K562 (cell line): ENCODE results near the gene MRPL58. TPM values are rescaled to one million over a fixed set of nuclear protein-coding genes. Genes with fewer than 3 reads are reported as not detected.
A peak's percentile ranks its signal among the peaks of the same experiment; 100 is the strongest.

Experiments
- DPF2 ChIP-seq: fragments of 450-650 bp; IDR thresholded peaks from 2 replicates; pipeline ENCODE4 v1.6.1; 2016
- FOXA3 ChIP-seq, 2 experiments: fragments of 450-650 bp in 1 of 2; sonication (generic) in 1 of 2; formaldehyde crosslinking; IDR thresholded peaks in 1 of 2; conservative IDR thresholded peaks in 1 of 2; 2 replicates each; pipeline versions ENCODE4 v1.4.0 to v1.8.0; 2020 to 2022; ENCODE audit warnings: mild to moderate bottlenecking in 2 of 2, missing genetic modification reagents in 1 of 2
- L3MBTL2 ChIP-seq: fragments of 450-650 bp; IDR thresholded peaks from 2 replicates; pipeline ENCODE4 v1.6.1; 2016; ENCODE audit warnings: mild to moderate bottlenecking, moderate library complexity
- NBN ChIP-seq: fragments of 450-650 bp; IDR thresholded peaks from 2 replicates; pipeline ENCODE4 v1.6.1; 2016; ENCODE audit warnings: low read depth, mild to moderate bottlenecking
- PHTF2 ChIP-seq: fragments of 250-450 bp; sonication (Bioruptor Pico); IDR thresholded peaks from 2 replicates; pipeline ENCODE4 v1.5.0; 2021; ENCODE audit warnings: mild to moderate bottlenecking
- RCOR1 ChIP-seq, 2 experiments: IDR thresholded peaks; 2 replicates each; pipeline ENCODE4 v1.6.1; 2012; ENCODE audit warnings: low read depth in 2 of 2, low read length in 2 of 2, borderline replicate concordance in 1 of 2, improper control_type of control experiment in 1 of 2
- SRSF9 ChIP-seq: fragments of 200-400 bp; formaldehyde crosslinking; IDR thresholded peaks from 2 replicates; pipeline ENCODE4 v1.6.1; 2017; ENCODE audit warnings: low read depth, low read length, borderline replicate concordance
- SUPT5H ChIP-seq: fragments of 450-650 bp; IDR thresholded peaks from 2 replicates; pipeline ENCODE4 v1.6.1; 2016
- ZBTB17 ChIP-seq: fragments of 450-650 bp; formaldehyde crosslinking; IDR thresholded peaks from 2 replicates; pipeline ENCODE4 v1.4.0; 2020; ENCODE audit warnings: mild to moderate bottlenecking
- ZNF57 ChIP-seq: fragments of 450-650 bp; formaldehyde crosslinking; IDR thresholded peaks from 2 replicates; pipeline ENCODE4 v1.4.0; 2020; ENCODE audit warnings: mild to moderate bottlenecking, moderate library complexity
- ZNF589 ChIP-seq: fragments of 200-800 bp; sonication (Bioruptor generic); IDR thresholded peaks from 2 replicates; pipeline ENCODE4 v1.6.1; 2016; ENCODE audit warnings: low read depth, missing genetic modification characterization, missing compliant biosample characterization
- ZNF830 ChIP-seq: fragments of 250-450 bp; sonication (Bioruptor Pico); IDR thresholded peaks from 2 replicates; pipeline ENCODE4 v1.5.0; 2021; ENCODE audit warnings: mild to moderate bottlenecking
- polyA plus RNA-seq, 8 experiments: library from polyadenylated mRNA; depleted of rRNA in 4 of 8; stranded (reverse) in 5 of 8; unstranded in 3 of 8; fragments of >200 nt; fragmentation: Nextera tagmentation in 2 of 8; fragmentation: Illumina TruSeq in 1 of 8; extraction: Ambion mirVana in 2 of 8; extraction: Trizol in 1 of 8; gene quantifications; 2 replicates each; pipeline versions ENCODE4 v1.2.1 to v1.2.3, GENCODE V29; 2011 to 2014; ENCODE audit warnings: inconsistent platforms in 1 of 8, missing spikeins in 1 of 8
- total RNA-seq, 7 experiments: library from RNA; depleted of rRNA in 6 of 7; stranded (reverse); fragments of >200 nt in 6 of 7; fragmentation: Illumina TruSeq in 2 of 7; extraction: Trizol in 2 of 7; gene quantifications; 2 replicates each; pipeline versions ENCODE4 v1.2.1 to v1.2.3, GENCODE V29; 2011 to 2021; ENCODE audit warnings: low replicate concordance in 1 of 7
- TF ChIP-seq, protein P1 (sequence below): fragments of 200-400 bp; formaldehyde crosslinking; IDR thresholded peaks from 2 replicates; pipeline ENCODE4 v1.6.1; 2017; ENCODE audit warnings: mild to moderate bottlenecking, low read depth, low read length, moderate library complexity
- TF ChIP-seq, protein P2 (sequence below): sonication (generic); formaldehyde crosslinking; IDR thresholded peaks from 2 replicates; pipeline ENCODE4 v1.8.0; 2022; ENCODE audit warnings: mild to moderate bottlenecking, missing genetic modification reagents
- TF ChIP-seq, protein P3 (sequence below), 2 experiments: fragments of 450-650 bp; IDR thresholded peaks; 2 replicates each; pipeline ENCODE4 v1.6.1; 2018; ENCODE audit warnings: mild to moderate bottlenecking in 2 of 2, low read depth in 1 of 2; ENCODE audit not compliant: partially characterized antibody in 2 of 2
- TF ChIP-seq, protein P4 (sequence below), 2 experiments: fragments of 450-650 bp in 1 of 2; sonication (generic) in 1 of 2; formaldehyde crosslinking in 1 of 2; IDR thresholded peaks in 1 of 2; conservative IDR thresholded peaks in 1 of 2; 2 replicates each; pipeline versions ENCODE4 v1.6.1 to v1.8.1; 2016 to 2023; ENCODE audit warnings: mild to moderate bottlenecking in 2 of 2, moderate library complexity in 2 of 2, inconsistent platforms in 1 of 2, missing genetic modification reagents in 1 of 2

MRPL58 gene
- total and polyA plus RNA-seq, 9 of the 15 experiments (the other 6 are each of a cell fraction or from before 2014, with no cell fraction given) = 30.8 to 107 (median 72.4) TPM

DNA sequence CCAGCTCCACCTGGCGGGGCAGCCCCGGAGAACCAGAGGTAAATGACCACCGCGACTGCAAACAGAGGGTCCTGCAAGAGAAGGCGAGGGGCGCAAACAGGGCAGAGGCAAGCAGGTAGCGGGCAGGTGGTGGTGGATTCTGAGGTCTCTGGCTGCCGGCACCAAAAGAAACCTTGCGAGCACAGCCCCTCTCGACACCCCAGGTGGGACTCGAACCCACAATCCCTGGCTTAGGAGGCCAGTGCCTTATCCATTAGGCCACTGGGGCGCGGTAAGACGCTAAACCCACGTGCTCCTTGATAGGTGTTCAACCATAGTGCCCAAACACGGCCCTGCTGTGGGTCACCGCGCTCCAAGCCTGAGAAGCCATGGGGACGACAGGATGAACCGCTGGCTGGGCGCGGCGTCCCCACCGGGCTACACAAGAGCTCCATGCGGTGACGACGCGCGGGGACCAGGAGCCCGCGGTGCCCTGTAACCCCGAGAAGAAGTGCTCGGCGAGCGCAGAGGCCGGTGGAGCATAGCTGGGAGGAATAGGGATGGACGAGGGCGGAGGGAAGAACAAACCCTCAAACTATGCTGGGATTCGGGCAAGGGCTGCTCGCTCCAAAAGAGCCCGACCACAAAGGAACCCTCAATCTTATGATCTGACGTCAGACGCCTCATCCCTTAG lies 21.9 kb downstream of the MRPL58 start (continued):
- TF ChIP-seq, protein P1, sequence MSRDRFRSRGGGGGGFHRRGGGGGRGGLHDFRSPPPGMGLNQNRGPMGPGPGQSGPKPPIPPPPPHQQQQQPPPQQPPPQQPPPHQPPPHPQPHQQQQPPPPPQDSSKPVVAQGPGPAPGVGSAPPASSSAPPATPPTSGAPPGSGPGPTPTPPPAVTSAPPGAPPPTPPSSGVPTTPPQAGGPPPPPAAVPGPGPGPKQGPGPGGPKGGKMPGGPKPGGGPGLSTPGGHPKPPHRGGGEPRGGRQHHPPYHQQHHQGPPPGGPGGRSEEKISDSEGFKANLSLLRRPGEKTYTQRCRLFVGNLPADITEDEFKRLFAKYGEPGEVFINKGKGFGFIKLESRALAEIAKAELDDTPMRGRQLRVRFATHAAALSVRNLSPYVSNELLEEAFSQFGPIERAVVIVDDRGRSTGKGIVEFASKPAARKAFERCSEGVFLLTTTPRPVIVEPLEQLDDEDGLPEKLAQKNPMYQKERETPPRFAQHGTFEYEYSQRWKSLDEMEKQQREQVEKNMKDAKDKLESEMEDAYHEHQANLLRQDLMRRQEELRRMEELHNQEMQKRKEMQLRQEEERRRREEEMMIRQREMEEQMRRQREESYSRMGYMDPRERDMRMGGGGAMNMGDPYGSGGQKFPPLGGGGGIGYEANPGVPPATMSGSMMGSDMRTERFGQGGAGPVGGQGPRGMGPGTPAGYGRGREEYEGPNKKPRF = no peak
- TF ChIP-seq PHTF2 (CRISPR knock-in tag) = no peak
- TF ChIP-seq FOXA3 (CRISPR knock-in tag; conservative IDR thresholded peaks at IDR 0.05 in 1 of 2, IDR thresholded peaks at IDR 0.05 in 1 of 2) = peak in 1 of 2 experiments; percentile 86; a peak in 2 of 4 replicates
- TF ChIP-seq NBN = peak; percentile 47
- peak; percentile 89 for TF ChIP-seq L3MBTL2
- TF ChIP-seq ZNF830 = no peak
- peak; percentile 18; the same call in 1 of the 2 replicates for TF ChIP-seq ZBTB17 (CRISPR knock-in tag)
- 0 out of 2 replicates have a peak, but pooled peaks have one; percentile 27 for TF ChIP-seq ZNF589 (CRISPR knock-in tag)
- TF ChIP-seq, protein P2, sequence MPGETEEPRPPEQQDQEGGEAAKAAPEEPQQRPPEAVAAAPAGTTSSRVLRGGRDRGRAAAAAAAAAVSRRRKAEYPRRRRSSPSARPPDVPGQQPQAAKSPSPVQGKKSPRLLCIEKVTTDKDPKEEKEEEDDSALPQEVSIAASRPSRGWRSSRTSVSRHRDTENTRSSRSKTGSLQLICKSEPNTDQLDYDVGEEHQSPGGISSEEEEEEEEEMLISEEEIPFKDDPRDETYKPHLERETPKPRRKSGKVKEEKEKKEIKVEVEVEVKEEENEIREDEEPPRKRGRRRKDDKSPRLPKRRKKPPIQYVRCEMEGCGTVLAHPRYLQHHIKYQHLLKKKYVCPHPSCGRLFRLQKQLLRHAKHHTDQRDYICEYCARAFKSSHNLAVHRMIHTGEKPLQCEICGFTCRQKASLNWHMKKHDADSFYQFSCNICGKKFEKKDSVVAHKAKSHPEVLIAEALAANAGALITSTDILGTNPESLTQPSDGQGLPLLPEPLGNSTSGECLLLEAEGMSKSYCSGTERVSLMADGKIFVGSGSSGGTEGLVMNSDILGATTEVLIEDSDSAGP (CRISPR knock-in tag) = no peak
- TF ChIP-seq, protein P3, sequence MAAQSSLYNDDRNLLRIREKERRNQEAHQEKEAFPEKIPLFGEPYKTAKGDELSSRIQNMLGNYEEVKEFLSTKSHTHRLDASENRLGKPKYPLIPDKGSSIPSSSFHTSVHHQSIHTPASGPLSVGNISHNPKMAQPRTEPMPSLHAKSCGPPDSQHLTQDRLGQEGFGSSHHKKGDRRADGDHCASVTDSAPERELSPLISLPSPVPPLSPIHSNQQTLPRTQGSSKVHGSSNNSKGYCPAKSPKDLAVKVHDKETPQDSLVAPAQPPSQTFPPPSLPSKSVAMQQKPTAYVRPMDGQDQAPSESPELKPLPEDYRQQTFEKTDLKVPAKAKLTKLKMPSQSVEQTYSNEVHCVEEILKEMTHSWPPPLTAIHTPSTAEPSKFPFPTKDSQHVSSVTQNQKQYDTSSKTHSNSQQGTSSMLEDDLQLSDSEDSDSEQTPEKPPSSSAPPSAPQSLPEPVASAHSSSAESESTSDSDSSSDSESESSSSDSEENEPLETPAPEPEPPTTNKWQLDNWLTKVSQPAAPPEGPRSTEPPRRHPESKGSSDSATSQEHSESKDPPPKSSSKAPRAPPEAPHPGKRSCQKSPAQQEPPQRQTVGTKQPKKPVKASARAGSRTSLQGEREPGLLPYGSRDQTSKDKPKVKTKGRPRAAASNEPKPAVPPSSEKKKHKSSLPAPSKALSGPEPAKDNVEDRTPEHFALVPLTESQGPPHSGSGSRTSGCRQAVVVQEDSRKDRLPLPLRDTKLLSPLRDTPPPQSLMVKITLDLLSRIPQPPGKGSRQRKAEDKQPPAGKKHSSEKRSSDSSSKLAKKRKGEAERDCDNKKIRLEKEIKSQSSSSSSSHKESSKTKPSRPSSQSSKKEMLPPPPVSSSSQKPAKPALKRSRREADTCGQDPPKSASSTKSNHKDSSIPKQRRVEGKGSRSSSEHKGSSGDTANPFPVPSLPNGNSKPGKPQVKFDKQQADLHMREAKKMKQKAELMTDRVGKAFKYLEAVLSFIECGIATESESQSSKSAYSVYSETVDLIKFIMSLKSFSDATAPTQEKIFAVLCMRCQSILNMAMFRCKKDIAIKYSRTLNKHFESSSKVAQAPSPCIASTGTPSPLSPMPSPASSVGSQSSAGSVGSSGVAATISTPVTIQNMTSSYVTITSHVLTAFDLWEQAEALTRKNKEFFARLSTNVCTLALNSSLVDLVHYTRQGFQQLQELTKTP (IDR thresholded peaks at IDR 0.05; ENCODE audit: low read depth in 1 of 2, partially characterized antibody in 2 of 2) = peak in 1 of 2 experiments; percentile 49
- TF ChIP-seq SRSF9 = no peak
- TF ChIP-seq SUPT5H = peak; percentile 57; the same call in 1 of the 2 replicates
- no peak for TF ChIP-seq ZNF57 (CRISPR knock-in tag)
- TF ChIP-seq RCOR1 (IDR thresholded peaks at IDR 0.05; ENCODE audit: borderline replicate concordance in 1 of 2, low read depth in 2 of 2, low read length in 2 of 2) = peak in 1 of 2 experiments; percentile 70; a peak in 3 of 4 replicates
- TF ChIP-seq, protein P4, sequence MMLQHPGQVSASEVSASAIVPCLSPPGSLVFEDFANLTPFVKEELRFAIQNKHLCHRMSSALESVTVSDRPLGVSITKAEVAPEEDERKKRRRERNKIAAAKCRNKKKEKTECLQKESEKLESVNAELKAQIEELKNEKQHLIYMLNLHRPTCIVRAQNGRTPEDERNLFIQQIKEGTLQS (IDR thresholded peaks at IDR 0.05) = no peak
- TF ChIP-seq, protein P4 (CRISPR knock-in tag; conservative IDR thresholded peaks at IDR 0.05) = no peak
- 0 out of 2 replicates have a peak, but pooled peaks have one; percentile 43 for TF ChIP-seq DPF2
